ENCODE measurements around the gene COL4A2.

COL4A2 gene

GRCh38 chr13:110377178-110377825, 70.2 kb downstream of the COL4A2 start:
- TF ChIP-seq GATA3 (IDR thresholded peaks at IDR 0.05; ENCODE audit: low read depth, low read length), result no peak
- peak; percentile 39; the same call in 1 of the 2 replicates for TF ChIP-seq GATA2 (IDR thresholded peaks at IDR 0.05; ENCODE audit: low read depth, low read length)

- TF ChIP-seq GATA2 (IDR thresholded peaks at IDR 0.05; ENCODE audit: low read depth, low read length) (no peak), GATA3 (IDR thresholded peaks at IDR 0.05; ENCODE audit: low read depth, low read length) (no peak)
Observed at GRCh38 chr13:110377826-110378201, 70.7 kb downstream of the COL4A2 start.

- TF ChIP-seq GATA2 (IDR thresholded peaks at IDR 0.05; ENCODE audit: low read depth, low read length) (no peak), GATA3 (IDR thresholded peaks at IDR 0.05; ENCODE audit: low read depth, low read length) (no peak)
Observed at GRCh38 chr13:110379358-110379757, 72.3 kb downstream of the COL4A2 start.

- TF ChIP-seq GATA3 (IDR thresholded peaks at IDR 0.05; ENCODE audit: low read depth, low read length) (no peak), GATA2 (IDR thresholded peaks at IDR 0.05; ENCODE audit: low read depth, low read length) (no peak)
Observed at GRCh38 chr13:110379905-110380341, 72.8 kb downstream of the COL4A2 start.

- TF ChIP-seq GATA2 (IDR thresholded peaks at IDR 0.05; ENCODE audit: low read depth, low read length) (no peak), GATA3 (IDR thresholded peaks at IDR 0.05; ENCODE audit: low read depth, low read length) (no peak)
Observed at GRCh38 chr13:110380359-110381028, 73.4 kb downstream of the COL4A2 start.

- TF ChIP-seq GATA3 (IDR thresholded peaks at IDR 0.05; ENCODE audit: low read depth, low read length) (no peak), GATA2 (IDR thresholded peaks at IDR 0.05; ENCODE audit: low read depth, low read length) (no peak)
Observed at GRCh38 chr13:110381029-110381360, 73.9 kb downstream of the COL4A2 start.

- TF ChIP-seq GATA3 (IDR thresholded peaks at IDR 0.05; ENCODE audit: low read depth, low read length), result no peak
- no peak for TF ChIP-seq GATA2 (IDR thresholded peaks at IDR 0.05; ENCODE audit: low read depth, low read length)
Observed at GRCh38 chr13:110382229-110382628, 75.1 kb downstream of the COL4A2 start.

GRCh38 chr13:110382830-110383229, 75.7 kb downstream of the COL4A2 start:
- no peak for TF ChIP-seq GATA2 (IDR thresholded peaks at IDR 0.05; ENCODE audit: low read depth, low read length)
- no peak for TF ChIP-seq GATA3 (IDR thresholded peaks at IDR 0.05; ENCODE audit: low read depth, low read length)

- TF ChIP-seq GATA3 (IDR thresholded peaks at IDR 0.05; ENCODE audit: low read depth, low read length) (no peak), GATA2 (IDR thresholded peaks at IDR 0.05; ENCODE audit: low read depth, low read length) (no peak)
Observed at GRCh38 chr13:110387451-110388107, 80.5 kb downstream of the COL4A2 start.

GRCh38 chr13:110388108-110388943, 81.2 kb downstream of the COL4A2 start:
- TF ChIP-seq GATA3 (IDR thresholded peaks at IDR 0.05; ENCODE audit: low read depth, low read length) (no peak), GATA2 (IDR thresholded peaks at IDR 0.05; ENCODE audit: low read depth, low read length) (no peak)

GRCh38 chr13:110390567-110390966, 83.5 kb downstream of the COL4A2 start:
- TF ChIP-seq GATA2 (IDR thresholded peaks at IDR 0.05; ENCODE audit: low read depth, low read length) (no peak), GATA3 (IDR thresholded peaks at IDR 0.05; ENCODE audit: low read depth, low read length) (no peak)

- TF ChIP-seq GATA3 (IDR thresholded peaks at IDR 0.05; ENCODE audit: low read depth, low read length) (no peak), GATA2 (IDR thresholded peaks at IDR 0.05; ENCODE audit: low read depth, low read length) (no peak)
Observed at GRCh38 chr13:110391273-110391672, 84.2 kb downstream of the COL4A2 start.

GRCh38 chr13:110392510-110393240, 85.6 kb downstream of the COL4A2 start:
- TF ChIP-seq GATA3 (IDR thresholded peaks at IDR 0.05; ENCODE audit: low read depth, low read length), result peak; percentile 51; the same call in 1 of the 2 replicates
- TF ChIP-seq GATA2 (IDR thresholded peaks at IDR 0.05; ENCODE audit: low read depth, low read length), result peak; percentile 84

Data from SH-SY5Y (cell line).